ENCODE measurements around the gene ATP8B1.
"Not testable (repeated sequence)": the region's sequence is repeated elsewhere in the genome, so short reads cannot be mapped to it uniquely, and the experiment has no call there.

Gene ATP8B1

GRCh38 chr18:57749604-57749970, 53.5 kb downstream of the ATP8B1 start:
- H3K9ac ChIP-seq (ENCODE audit: low read length), result no peak overlapping the region
- no peaks in the 10 kb centered on the region for H3K36me3 ChIP-seq (ENCODE audit: control insufficient read depth, insufficient read depth, low read length)
- H3K4me1 ChIP-seq (ENCODE audit: control insufficient read depth, insufficient read depth, low read length), result peaks cover 77% of the 10 kb centered on the region
- no peaks in the 10 kb centered on the region for H3K9me3 ChIP-seq (ENCODE audit: control insufficient read depth, low read length)
- no peak overlapping the region for H3K4me3 ChIP-seq (ENCODE audit: low read length)
- no peaks in the 10 kb centered on the region for H3K27me3 ChIP-seq (ENCODE audit: control insufficient read depth, insufficient read depth, low read length)

GRCh38 chr18:57748770-57749603, 54.1 kb downstream of the ATP8B1 start:
- no peak overlapping the region for H3K4me3 ChIP-seq (ENCODE audit: low read length)
- H3K4me1 ChIP-seq (ENCODE audit: control insufficient read depth, insufficient read depth, low read length), result peaks cover 83% of the 10 kb centered on the region
- no peak overlapping the region for H3K9ac ChIP-seq (ENCODE audit: low read length)
- no peaks in the 10 kb centered on the region for H3K36me3 ChIP-seq (ENCODE audit: control insufficient read depth, insufficient read depth, low read length)
- no peaks in the 10 kb centered on the region for H3K27me3 ChIP-seq (ENCODE audit: control insufficient read depth, insufficient read depth, low read length)
- no peaks in the 10 kb centered on the region for H3K9me3 ChIP-seq (ENCODE audit: control insufficient read depth, low read length)

GRCh38 chr18:57747809-57748680, 55.1 kb downstream of the ATP8B1 start:
- Histone ChIP-seq H3K36me3 (ENCODE audit: control insufficient read depth, insufficient read depth, low read length) (no peaks in the 10 kb centered on the region), H3K27me3 (ENCODE audit: control insufficient read depth, insufficient read depth, low read length) (no peaks in the 10 kb centered on the region), H3K4me1 (ENCODE audit: control insufficient read depth, insufficient read depth, low read length) (peaks cover 87% of the 10 kb centered on the region), H3K9me3 (ENCODE audit: control insufficient read depth, low read length) (no peaks in the 10 kb centered on the region), H3K9ac (ENCODE audit: low read length) (peak overlapping the region; percentile 48), H3K4me3 (ENCODE audit: low read length) (no peak overlapping the region)

- no peaks in the 10 kb centered on the region for H3K27me3 ChIP-seq (ENCODE audit: control insufficient read depth, insufficient read depth, low read length)
- no peak overlapping the region for H3K4me3 ChIP-seq (ENCODE audit: low read length)
- peaks cover 62% of the 10 kb centered on the region for H3K4me1 ChIP-seq (ENCODE audit: control insufficient read depth, insufficient read depth, low read length)
- H3K9me3 ChIP-seq (ENCODE audit: control insufficient read depth, low read length), result no peaks in the 10 kb centered on the region
- H3K9ac ChIP-seq (ENCODE audit: low read length), result peak overlapping the region; percentile 27
- no peaks in the 10 kb centered on the region for H3K36me3 ChIP-seq (ENCODE audit: control insufficient read depth, insufficient read depth, low read length)
These were observed 58.9 kb downstream of the ATP8B1 start for GRCh38 chr18:57744211-57744694.

- H3K36me3 ChIP-seq (ENCODE audit: control insufficient read depth, insufficient read depth, low read length), result no peaks in the 10 kb centered on the region
- H3K9ac ChIP-seq (ENCODE audit: low read length), result no peak overlapping the region
- H3K9me3 ChIP-seq (ENCODE audit: control insufficient read depth, low read length), result no peaks in the 10 kb centered on the region
- H3K27me3 ChIP-seq (ENCODE audit: control insufficient read depth, insufficient read depth, low read length), result no peaks in the 10 kb centered on the region
- peaks cover 63% of the 10 kb centered on the region for H3K4me1 ChIP-seq (ENCODE audit: control insufficient read depth, insufficient read depth, low read length)
- H3K4me3 ChIP-seq (ENCODE audit: low read length), result no peak overlapping the region
These were observed 60.1 kb downstream of the ATP8B1 start for GRCh38 chr18:57743008-57743407.

- H3K9me3 ChIP-seq (ENCODE audit: control insufficient read depth, low read length), result no peaks in the 10 kb centered on the region
- peaks cover 62% of the 10 kb centered on the region for H3K4me1 ChIP-seq (ENCODE audit: control insufficient read depth, insufficient read depth, low read length)
- H3K9ac ChIP-seq (ENCODE audit: low read length), result no peak overlapping the region
- H3K36me3 ChIP-seq (ENCODE audit: control insufficient read depth, insufficient read depth, low read length), result no peaks in the 10 kb centered on the region
- H3K27me3 ChIP-seq (ENCODE audit: control insufficient read depth, insufficient read depth, low read length), result no peaks in the 10 kb centered on the region
- H3K4me3 ChIP-seq (ENCODE audit: low read length), result no peak overlapping the region
These were observed 61.8 kb downstream of the ATP8B1 start for GRCh38 chr18:57741273-57741672.

DNA sequence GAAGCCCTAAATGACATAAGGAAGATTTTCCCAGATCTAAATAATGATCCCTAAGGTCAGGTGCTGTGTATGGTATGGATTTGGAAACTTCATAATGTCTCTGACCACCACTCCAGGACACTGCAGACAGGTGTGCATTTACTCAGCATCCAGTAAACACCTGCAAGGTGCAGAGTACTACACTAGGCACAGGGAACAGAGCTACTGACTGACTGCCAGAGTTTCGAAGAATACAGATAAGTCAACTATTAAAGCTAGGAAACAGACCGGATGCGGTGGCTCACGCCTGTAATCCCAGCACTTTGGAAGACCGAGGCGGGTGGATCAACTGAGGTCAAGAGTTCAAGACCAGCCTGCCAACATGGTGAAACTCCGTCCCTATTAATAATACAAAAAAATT, 65.0 kb downstream of the ATP8B1 start:
- H3K4me3 ChIP-seq (ENCODE audit: low read length), result no peak overlapping the region
- no peaks in the 10 kb centered on the region for H3K27me3 ChIP-seq (ENCODE audit: control insufficient read depth, insufficient read depth, low read length)
- H3K36me3 ChIP-seq (ENCODE audit: control insufficient read depth, insufficient read depth, low read length), result no peaks in the 10 kb centered on the region
- H3K9ac ChIP-seq (ENCODE audit: low read length), result no peak overlapping the region
- no peaks in the 10 kb centered on the region for H3K9me3 ChIP-seq (ENCODE audit: control insufficient read depth, low read length)
- H3K4me1 ChIP-seq (ENCODE audit: control insufficient read depth, insufficient read depth, low read length), result peaks cover 31% of the 10 kb centered on the region

DNA sequence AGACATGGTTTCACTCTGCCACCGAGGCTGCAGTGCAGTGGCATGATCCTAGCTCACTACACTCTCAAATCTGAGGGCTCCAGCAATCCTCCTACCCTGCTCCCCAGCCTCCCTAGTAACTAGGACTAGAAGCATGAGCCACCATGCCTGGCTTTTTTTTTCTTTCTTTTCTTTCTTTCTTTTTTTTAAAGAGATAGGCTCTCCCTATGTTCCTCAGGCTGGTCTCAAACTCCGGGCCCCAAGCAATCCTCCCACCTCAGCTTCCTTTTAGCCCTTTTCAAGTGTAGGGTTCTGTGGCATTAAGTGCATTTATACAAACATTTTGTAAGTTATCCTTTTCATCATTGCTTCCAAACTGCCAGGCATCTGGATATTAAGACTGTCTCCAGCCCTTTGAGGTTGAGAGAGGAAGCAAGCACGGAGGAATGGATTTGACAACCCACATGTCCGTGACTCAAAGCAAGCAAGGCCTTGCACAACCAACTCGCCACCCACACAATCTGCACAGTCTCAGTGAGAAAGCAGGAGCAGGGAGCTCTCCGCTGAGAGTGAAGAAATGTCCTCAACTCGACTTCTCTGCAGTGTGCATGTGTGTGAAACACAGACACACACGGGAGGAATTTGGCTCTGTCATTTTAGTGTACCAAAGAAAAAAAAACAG, 65.6 kb downstream of the ATP8B1 start:
- no peaks in the 10 kb centered on the region for H3K9me3 ChIP-seq (ENCODE audit: control insufficient read depth, low read length)
- H3K27me3 ChIP-seq (ENCODE audit: control insufficient read depth, insufficient read depth, low read length), result no peaks in the 10 kb centered on the region
- peaks cover 34% of the 10 kb centered on the region for H3K4me1 ChIP-seq (ENCODE audit: control insufficient read depth, insufficient read depth, low read length)
- peak overlapping the region; percentile 3 for H3K9ac ChIP-seq (ENCODE audit: low read length)
- H3K36me3 ChIP-seq (ENCODE audit: control insufficient read depth, insufficient read depth, low read length), result no peaks in the 10 kb centered on the region
- H3K4me3 ChIP-seq (ENCODE audit: low read length), result no peak overlapping the region

- not testable (repeated sequence) for H3K27me3 ChIP-seq (ENCODE audit: control insufficient read depth, insufficient read depth, low read length); H3K4me3 ChIP-seq (ENCODE audit: low read length); H3K36me3 ChIP-seq (ENCODE audit: control insufficient read depth, insufficient read depth, low read length); H3K9ac ChIP-seq (ENCODE audit: low read length); H3K9me3 ChIP-seq (ENCODE audit: control insufficient read depth, low read length)
- peaks cover 32% of the 10 kb centered on the region for H3K4me1 ChIP-seq (ENCODE audit: control insufficient read depth, insufficient read depth, low read length)
These were observed 68.1 kb downstream of the ATP8B1 start for GRCh38 chr18:57735042-57735441.

DNA sequence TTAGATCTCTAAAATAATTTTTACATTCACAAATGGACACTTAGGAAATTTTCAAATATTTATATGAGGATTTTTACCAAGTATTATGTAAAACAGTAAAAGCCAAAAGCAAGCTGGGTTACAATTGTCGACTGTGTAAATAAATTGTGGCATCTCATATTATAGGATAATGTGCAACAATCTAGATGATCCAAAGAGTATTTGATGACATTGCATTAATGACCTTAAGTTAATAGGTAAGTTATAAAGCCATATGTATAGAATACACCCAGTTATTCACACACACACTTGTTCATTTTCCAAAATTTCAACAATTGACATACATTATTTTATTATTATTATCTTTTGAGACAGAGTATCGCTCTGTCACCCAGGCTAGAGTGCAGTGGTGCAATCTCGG, 69.3 kb downstream of the ATP8B1 start:
- Histone ChIP-seq H3K9me3 (ENCODE audit: control insufficient read depth, low read length) (no peaks in the 10 kb centered on the region), H3K36me3 (ENCODE audit: control insufficient read depth, insufficient read depth, low read length) (no peaks in the 10 kb centered on the region), H3K27me3 (ENCODE audit: control insufficient read depth, insufficient read depth, low read length) (no peaks in the 10 kb centered on the region), H3K9ac (ENCODE audit: low read length) (no peak overlapping the region), H3K4me3 (ENCODE audit: low read length) (no peak overlapping the region), H3K4me1 (ENCODE audit: control insufficient read depth, insufficient read depth, low read length) (peaks cover 40% of the 10 kb centered on the region)

DNA sequence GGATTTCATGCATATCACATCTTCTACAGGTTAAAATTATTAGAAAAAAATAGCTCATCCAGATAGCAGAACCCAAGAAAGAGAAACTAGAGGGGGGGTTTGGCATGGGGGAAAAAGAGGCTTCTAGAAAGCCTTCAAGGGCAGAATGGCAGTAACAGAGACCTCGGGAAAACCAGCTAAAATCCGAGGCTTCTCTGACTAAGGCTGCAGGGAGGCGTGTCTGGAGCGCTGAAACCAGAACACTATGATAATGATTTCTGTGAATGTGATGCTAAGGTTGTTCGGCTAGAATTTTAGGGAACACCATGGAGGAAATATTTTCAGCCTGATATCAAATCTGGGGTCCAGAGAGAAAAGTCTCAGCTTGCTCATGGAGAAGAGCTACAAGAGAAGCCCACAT, 73.0 kb downstream of the ATP8B1 start:
- H3K9ac ChIP-seq (ENCODE audit: low read length), result no peak overlapping the region
- H3K27me3 ChIP-seq (ENCODE audit: control insufficient read depth, insufficient read depth, low read length), result no peaks in the 10 kb centered on the region
- H3K36me3 ChIP-seq (ENCODE audit: control insufficient read depth, insufficient read depth, low read length), result peaks cover 5% of the 10 kb centered on the region
- H3K4me1 ChIP-seq (ENCODE audit: control insufficient read depth, insufficient read depth, low read length), result peaks cover 32% of the 10 kb centered on the region
- H3K4me3 ChIP-seq (ENCODE audit: low read length), result no peak overlapping the region
- H3K9me3 ChIP-seq (ENCODE audit: control insufficient read depth, low read length), result no peaks in the 10 kb centered on the region

Data from mucosa of stomach (tissue), 1 donor.